Limb (tissue), 2 donors: ENCODE results near the gene NFASC.

Experiments
- DNase-seq, 2 donors: peaks; one replicate each; pipeline ENCODE4 v3.0.0-alpha.2; 2016; ENCODE audit errors: extremely low spot score in 2 of 2

The NFASC gene

GRCh38 chr1:205059660-205060059 lies 189.0 kb downstream of the NFASC start:
- DNase-seq = no peak

GRCh38 chr1:205060746-205061145 lies 190.1 kb downstream of the NFASC start:
- DNase-seq = no peak

GRCh38 chr1:205061227-205061626 lies 190.6 kb downstream of the NFASC start:
- no peak for DNase-seq

- peak; percentile 81 to 89 for DNase-seq
Observed at GRCh38 chr1:205061665-205062069, 191.0 kb downstream of the NFASC start.

- no peak for DNase-seq
Observed at GRCh38 chr1:205062319-205062718, 191.7 kb downstream of the NFASC start.

GRCh38 chr1:205062895-205063294 lies 192.2 kb downstream of the NFASC start:
- DNase-seq = no peak

GRCh38 chr1:205064301-205064700 lies 193.6 kb downstream of the NFASC start:
- DNase-seq = no peak

- peak in 1 of 2 donors; percentile 14 for DNase-seq
Observed at GRCh38 chr1:205064741-205065316, 194.2 kb downstream of the NFASC start.

- DNase-seq = peak in 1 of 2 donors; percentile 17
Observed at GRCh38 chr1:205065666-205066065, 195.0 kb downstream of the NFASC start.

- DNase-seq = peak in 1 of 2 donors; percentile 30
Observed at GRCh38 chr1:205066141-205066818, 195.6 kb downstream of the NFASC start.

GRCh38 chr1:205067031-205067430 lies 196.4 kb downstream of the NFASC start:
- DNase-seq = peak in 1 of 2 donors; percentile 5

GRCh38 chr1:205068001-205068400 lies 197.3 kb downstream of the NFASC start:
- no peak for DNase-seq

- DNase-seq = no peak
Observed at GRCh38 chr1:205068457-205069040, 197.9 kb downstream of the NFASC start.

GRCh38 chr1:205069371-205070125 lies 198.9 kb downstream of the NFASC start:
- no peak for DNase-seq

- no peak for DNase-seq
Observed at GRCh38 chr1:205071028-205071409, 200.4 kb downstream of the NFASC start.

GRCh38 chr1:205071801-205072200 lies 201.1 kb downstream of the NFASC start:
- no peak for DNase-seq

- DNase-seq = no peak
Observed at GRCh38 chr1:205072286-205072685, 201.6 kb downstream of the NFASC start.
